HCT116 (cell line): ENCODE results near the gene RTL10. TPM values are rescaled to one million over a fixed set of nuclear protein-coding genes. Genes with fewer than 3 reads are reported as not detected.

Experiments
- ATAC-seq: fragments of 200-7000 bp; cut with Tn5 transposase; 2 replicates; pipeline ENCODE4 v1.9.1; 2020; ENCODE audit warnings: mild to moderate bottlenecking, moderate library complexity
- BruUV-seq: library from RNA; stranded (reverse); fragments of 400-500 nt; replicated peaks from 2 replicates; lab custom pipeline; 2021; lab: Mats Ljungman, UMichigan
- CTCF ChIA-PET: fragments of 300-600 bp; sonication (Branson Sonifier 250); formaldehyde crosslinking; loops from one replicate; lab custom pipeline; 2021; ENCODE audit warnings: antibody characterized with exemption; lab: Charles Lee
- POLR2A ChIA-PET: fragments of 300-600, 350-600 bp; sonication (Branson Sonifier 250); formaldehyde crosslinking; loops from one replicate; lab custom pipeline; 2021; ENCODE audit warnings: antibody characterized with exemption; lab: Charles Lee
- RAD21 ChIA-PET, 2 experiments: fragments of 300-600 bp; sonication (Branson Sonifier 250); formaldehyde crosslinking; loops; one replicate each; lab custom pipeline; 2023; ENCODE audit warnings: low total read pairs in 2 of 2; ENCODE audit not compliant: uncharacterized antibody in 2 of 2, unreplicated experiment in 2 of 2, low non-redundant PET in 1 of 2; lab: Charles Lee
- DNase-seq: peaks from one replicate; pipeline ENCODE4 v3.0.0-alpha.2; 2010; ENCODE audit warnings: low read depth, low spot score
- H2AFZ ChIP-seq: fragments of 200-600 bp; shearing (Covaris generic), sonication (generic); 2 replicates; pipeline ENCODE4 v1.6.1; 2017; ENCODE audit warnings: low read depth, mixed run types, mixed read lengths, antibody characterized with exemption, low read length; ENCODE audit not compliant: poor library complexity, severe bottlenecking
- H3K27ac ChIP-seq: 2 replicates; pipeline ENCODE4 v1.5.1; 2012; ENCODE audit warnings: low read depth, low read length
- H3K27me3 ChIP-seq: fragments of 200-600 bp; sonication (generic); 2 replicates; pipeline ENCODE4 v1.6.1; 2016; ENCODE audit warnings: mixed run types, low read length, mixed read lengths; ENCODE audit not compliant: insufficient read depth
- H3K36me3 ChIP-seq, 2 experiments: fragments of 200-500 bp in 1 of 2; fragments of 200-600 bp in 1 of 2; sonication (Bioruptor generic) in 1 of 2; sonication (generic) in 1 of 2; 2 replicates each; pipeline versions ENCODE4 v1.5.1 to v1.6.1; 2014 to 2016; ENCODE audit warnings: low read length in 2 of 2, inconsistent platforms in 1 of 2, mixed read lengths in 1 of 2, mixed run types in 1 of 2; ENCODE audit not compliant: insufficient read depth in 2 of 2, control insufficient read depth in 1 of 2
- H3K4me1 ChIP-seq, 2 experiments: fragments of 200-600 bp in 1 of 2; sonication (generic) in 1 of 2; 2 replicates each; pipeline versions ENCODE4 v1.5.1 to v1.6.1; 2012 to 2017; ENCODE audit warnings: low read length in 2 of 2, inconsistent platforms in 1 of 2, mild to moderate bottlenecking in 1 of 2, mixed read lengths in 1 of 2, mixed run types in 1 of 2, moderate library complexity in 1 of 2; ENCODE audit not compliant: insufficient read depth in 2 of 2, control insufficient read depth in 1 of 2
- H3K4me2 ChIP-seq: fragments of 200-600 bp; sonication (generic); 2 replicates; pipeline ENCODE4 v1.6.1; 2017; ENCODE audit warnings: mixed run types, low read length, mixed read lengths
- H3K4me3 ChIP-seq, 2 experiments: fragments of 200-600 bp in 1 of 2; sonication (generic) in 1 of 2; replicated peaks in 1 of 2; 2 replicates each; pipeline ENCODE4 v1.5.1; 2011 to 2016; ENCODE audit warnings: low read length in 2 of 2, control low read depth in 1 of 2, low read depth in 1 of 2, mild to moderate bottlenecking in 1 of 2, mixed read lengths in 1 of 2, mixed run types in 1 of 2
- H3K79me2 ChIP-seq: fragments of 200-600 bp; sonication (generic); 2 replicates; pipeline ENCODE4 v1.6.1; 2017; ENCODE audit warnings: mild to moderate bottlenecking, mixed run types, low read length, moderate library complexity, mixed read lengths; ENCODE audit not compliant: insufficient read depth
- H3K9ac ChIP-seq: fragments of 200-600 bp; sonication (generic); 2 replicates; pipeline ENCODE4 v1.6.1; 2016; ENCODE audit warnings: low read length, mixed read lengths
- H3K9me2 ChIP-seq: fragments of 200-600 bp; sonication (generic), shearing (Covaris generic); 2 replicates; pipeline ENCODE4 v1.6.1; 2017; ENCODE audit warnings: mixed run types, mild to moderate bottlenecking, moderate library complexity; ENCODE audit not compliant: insufficient read depth
- H3K9me3 ChIP-seq, 2 experiments: fragments of 200-500 bp in 1 of 2; fragments of 200-600 bp in 1 of 2; sonication (Bioruptor generic) in 1 of 2; sonication (generic) in 1 of 2; 2 replicates each; pipeline ENCODE4 v1.6.1; 2014 to 2017; ENCODE audit warnings: low read length in 2 of 2, mixed read lengths in 2 of 2, inconsistent platforms in 1 of 2, low read depth in 1 of 2, mild to moderate bottlenecking in 1 of 2, mixed run types in 1 of 2, moderate library complexity in 1 of 2; ENCODE audit not compliant: control insufficient read depth in 1 of 2, insufficient read depth in 1 of 2
- H4K20me1 ChIP-seq: fragments of 200-600 bp; sonication (generic), shearing (Covaris generic); 2 replicates; pipeline ENCODE4 v1.6.1; 2017; ENCODE audit warnings: mixed run types, mild to moderate bottlenecking, moderate library complexity; ENCODE audit not compliant: insufficient read depth
- CEBPB ChIP-seq: IDR thresholded peaks from 2 replicates; pipeline ENCODE4 v1.6.1; 2012; ENCODE audit warnings: low read depth
- CTCF ChIP-seq, 3 experiments: fragments of 200-600 bp in 1 of 3; sonication (generic) in 1 of 3; IDR thresholded peaks in 2 of 3; conservative IDR thresholded peaks in 1 of 3; 2 replicates each; pipeline ENCODE4 v1.5.1; 2012 to 2017; ENCODE audit warnings: low read depth in 2 of 3, low read length in 2 of 3, antibody characterized with exemption in 1 of 3, borderline replicate concordance in 1 of 3, control low read depth in 1 of 3, mild to moderate bottlenecking in 1 of 3, mixed read lengths in 1 of 3, mixed run types in 1 of 3, moderate library complexity in 1 of 3; ENCODE audit not compliant: insufficient read depth in 1 of 3
- EGR1 ChIP-seq: IDR thresholded peaks from 2 replicates; pipeline ENCODE4 v1.6.1; 2012; ENCODE audit warnings: low read depth
- ELF1 ChIP-seq: IDR thresholded peaks from 2 replicates; pipeline ENCODE4 v1.6.1; 2012; ENCODE audit warnings: low read depth, borderline replicate concordance
- EZH2 ChIP-seq: fragments of 200-600 bp; sonication (generic); IDR thresholded peaks from 2 replicates; pipeline ENCODE4 v1.6.1; 2017; ENCODE audit warnings: antibody characterized with exemption, mixed run types
- EZH2phosphoT487 ChIP-seq: fragments of 200-600 bp; IDR thresholded peaks from 2 replicates; pipeline ENCODE4 v1.6.1; 2018; ENCODE audit warnings: antibody characterized with exemption, borderline replicate concordance
- JUND ChIP-seq: IDR thresholded peaks from 2 replicates; pipeline ENCODE4 v1.6.1; 2012
- MAX ChIP-seq: IDR thresholded peaks from 2 replicates; pipeline ENCODE4 v1.6.1; 2012
- POLR2A ChIP-seq: IDR thresholded peaks from 2 replicates; pipeline ENCODE4 v1.7.0; 2011; ENCODE audit warnings: borderline replicate concordance; ENCODE audit not compliant: insufficient read depth, insufficient read length; ENCODE audit errors: extremely low read depth
- POLR2AphosphoS5 ChIP-seq: IDR thresholded peaks from 2 replicates; pipeline ENCODE4 v1.6.1; 2011; ENCODE audit warnings: mild to moderate bottlenecking, low read depth, low read length, moderate library complexity
- RAD21 ChIP-seq: IDR thresholded peaks from 2 replicates; pipeline ENCODE4 v1.6.1; 2012; ENCODE audit warnings: low read depth, mild to moderate bottlenecking
- REST ChIP-seq: IDR thresholded peaks from 2 replicates; pipeline ENCODE4 v1.6.1; 2012; ENCODE audit warnings: low read depth
- SIN3A ChIP-seq: IDR thresholded peaks from 2 replicates; pipeline ENCODE4 v1.6.1; 2012; ENCODE audit warnings: low read depth
- SP1 ChIP-seq: IDR thresholded peaks from 2 replicates; pipeline ENCODE4 v1.6.1; 2012; ENCODE audit warnings: low read depth
- SRF ChIP-seq: IDR thresholded peaks from 2 replicates; pipeline ENCODE4 v1.6.1; 2012; ENCODE audit warnings: low read depth
- TCF7L2 ChIP-seq: IDR thresholded peaks from 2 replicates; pipeline ENCODE4 v1.7.0; 2011; ENCODE audit warnings: borderline replicate concordance, inconsistent platforms; ENCODE audit not compliant: insufficient read depth, insufficient read length; ENCODE audit errors: extremely low read depth
- YY1 ChIP-seq: IDR thresholded peaks from 2 replicates; pipeline ENCODE4 v1.6.1; 2011; ENCODE audit warnings: low read length, low read depth, moderate library complexity, mild to moderate bottlenecking; ENCODE audit not compliant: insufficient replicate concordance; ENCODE audit errors: extremely low read depth
- ZFX ChIP-seq: fragments of 450-650 bp; IDR thresholded peaks from 2 replicates; pipeline ENCODE4 v1.6.1; 2017
- ZNF274 ChIP-seq: fragments of 200-500 bp; sonication (Bioruptor generic); IDR thresholded peaks from 2 replicates; pipeline ENCODE4 v1.6.1; 2014; ENCODE audit warnings: mild to moderate bottlenecking, low read depth, low read length, inconsistent platforms
- intact Hi-C: fragments of 100-400 bp; cut with micrococcal nuclease; formaldehyde crosslinking; loops from 2 replicates; pipeline ENCODE4 v1.10.0; 2022
- total RNA-seq: library from RNA; stranded (reverse); gene quantifications from one replicate; pipeline ENCODE4 v1.2.1, GENCODE V29; 2021; ENCODE audit not compliant: unreplicated experiment
- TF ChIP-seq, protein P1 (sequence below): IDR thresholded peaks from 2 replicates; pipeline ENCODE4 v1.6.1; 2011; ENCODE audit warnings: mild to moderate bottlenecking, low read length, moderate library complexity; ENCODE audit not compliant: insufficient replicate concordance; ENCODE audit errors: extremely low read depth

The RTL10 gene
- total RNA-seq, 1 experiment from 2014 or later, result 24.6 TPM

- Histone ChIP-seq H3K4me3 (no peak overlapping the region), H3K9ac (no peak overlapping the region), H3K79me2 (peaks cover 17% of the 10 kb centered on the region; the same call in 1 of the 2 replicates), H3K27me3 (no peaks in the 10 kb centered on the region), H4K20me1 (no peaks in the 10 kb centered on the region), H3K9me3 (peaks cover 0 to 4% of the 10 kb centered on the region in 2 experiments; a peak in 1 of 4 replicates), H3K4me1 (peaks cover 20 to 21% of the 10 kb centered on the region in 2 experiments), H3K27ac (no peak overlapping the region), H3K4me2 (no peak overlapping the region), H2AFZ (no peak overlapping the region), H3K9me2 (no peaks in the 10 kb centered on the region), H3K36me3 (0 out of 4 replicates have a peak, but pooled peaks cover 0 to 10% of the 10 kb centered on the region in 2 experiments)
- CTCF ChIA-PET, result no interaction called here
- ATAC-seq (no peak), DNase-seq (no peak)
- BruUV-seq, result no TSS peak
- intact Hi-C loops, result no loop called here
- TF ChIP-seq RAD21 (no peak), SIN3A (no peak), SRF (no peak), EZH2phosphoT487 (no peak), EZH2 (no peak), ZFX (no peak), CTCF (IDR thresholded peaks at IDR 0.05 in 2 of 3, conservative IDR thresholded peaks at IDR 0.05 in 1 of 3; ENCODE audit: borderline replicate concordance in 1 of 3, insufficient read depth in 1 of 3, low read depth in 2 of 3, low read length in 2 of 3) (no peak), TCF7L2 (no peak), ZNF274 (no peak), EGR1 (no peak), YY1 (no peak), POLR2AphosphoS5 (no peak), ELF1 (no peak), CEBPB (no peak), SP1 (no peak), MAX (no peak), JUND (no peak), REST (no peak), POLR2A (no peak)
- TF ChIP-seq, protein P1, sequence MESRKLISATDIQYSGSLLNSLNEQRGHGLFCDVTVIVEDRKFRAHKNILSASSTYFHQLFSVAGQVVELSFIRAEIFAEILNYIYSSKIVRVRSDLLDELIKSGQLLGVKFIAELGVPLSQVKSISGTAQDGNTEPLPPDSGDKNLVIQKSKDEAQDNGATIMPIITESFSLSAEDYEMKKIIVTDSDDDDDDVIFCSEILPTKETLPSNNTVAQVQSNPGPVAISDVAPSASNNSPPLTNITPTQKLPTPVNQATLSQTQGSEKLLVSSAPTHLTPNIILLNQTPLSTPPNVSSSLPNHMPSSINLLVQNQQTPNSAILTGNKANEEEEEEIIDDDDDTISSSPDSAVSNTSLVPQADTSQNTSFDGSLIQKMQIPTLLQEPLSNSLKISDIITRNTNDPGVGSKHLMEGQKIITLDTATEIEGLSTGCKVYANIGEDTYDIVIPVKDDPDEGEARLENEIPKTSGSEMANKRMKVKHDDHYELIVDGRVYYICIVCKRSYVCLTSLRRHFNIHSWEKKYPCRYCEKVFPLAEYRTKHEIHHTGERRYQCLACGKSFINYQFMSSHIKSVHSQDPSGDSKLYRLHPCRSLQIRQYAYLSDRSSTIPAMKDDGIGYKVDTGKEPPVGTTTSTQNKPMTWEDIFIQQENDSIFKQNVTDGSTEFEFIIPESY, result no peak
- RAD21 ChIA-PET, result no interaction called here
- POLR2A ChIA-PET, result no interaction called here
Measured at GRCh38 chr22:19844377-19845053, 10.2 kb downstream of the RTL10 start.
